ENCODE results near the gene EXD3.
"Not testable (repeated sequence)": the region's sequence is repeated elsewhere in the genome, so short reads cannot be mapped to it uniquely, and the experiment has no call there.

Gene EXD3, protein sequence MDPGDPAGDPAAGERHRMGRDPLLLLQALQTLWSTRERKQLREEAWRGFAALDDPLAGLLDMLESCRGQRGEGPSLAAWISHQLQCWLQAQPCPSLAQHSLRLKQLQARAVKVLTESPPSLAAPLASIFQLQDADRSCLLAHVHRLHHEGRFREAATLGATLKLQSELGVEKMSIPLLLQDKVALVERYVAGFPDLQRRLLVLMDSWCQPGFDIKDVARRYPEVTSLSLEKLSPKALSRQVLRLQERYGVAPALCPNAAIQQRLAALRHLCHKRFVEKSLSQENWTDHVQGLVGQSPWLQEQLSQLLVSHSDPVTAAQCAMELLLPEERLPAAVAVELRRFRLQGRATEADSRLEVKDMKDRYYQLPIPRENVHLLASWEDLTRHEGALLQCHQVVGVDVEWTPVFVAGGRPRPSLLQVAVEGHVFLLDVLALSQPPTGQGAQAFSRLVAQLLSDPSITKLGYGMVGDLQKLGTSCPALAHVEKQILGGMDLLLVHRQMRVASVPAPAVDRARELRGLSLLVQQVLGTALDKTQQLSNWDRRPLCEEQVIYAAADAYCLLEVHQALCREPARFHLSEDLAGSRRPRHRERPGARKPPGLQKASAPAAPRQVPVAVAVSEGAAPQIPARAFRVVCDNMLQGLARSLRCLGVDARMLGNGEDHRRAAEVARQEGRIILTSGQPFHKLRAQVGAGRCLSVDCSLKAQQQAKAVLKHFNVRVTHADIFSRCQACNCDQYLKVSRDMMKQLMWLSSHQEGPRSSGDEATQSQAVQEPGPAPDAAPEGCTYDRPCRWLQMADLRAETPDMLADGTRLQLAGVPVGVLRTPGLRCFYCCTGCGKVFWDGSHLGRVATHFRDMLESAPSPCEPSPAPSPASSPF

DNA sequence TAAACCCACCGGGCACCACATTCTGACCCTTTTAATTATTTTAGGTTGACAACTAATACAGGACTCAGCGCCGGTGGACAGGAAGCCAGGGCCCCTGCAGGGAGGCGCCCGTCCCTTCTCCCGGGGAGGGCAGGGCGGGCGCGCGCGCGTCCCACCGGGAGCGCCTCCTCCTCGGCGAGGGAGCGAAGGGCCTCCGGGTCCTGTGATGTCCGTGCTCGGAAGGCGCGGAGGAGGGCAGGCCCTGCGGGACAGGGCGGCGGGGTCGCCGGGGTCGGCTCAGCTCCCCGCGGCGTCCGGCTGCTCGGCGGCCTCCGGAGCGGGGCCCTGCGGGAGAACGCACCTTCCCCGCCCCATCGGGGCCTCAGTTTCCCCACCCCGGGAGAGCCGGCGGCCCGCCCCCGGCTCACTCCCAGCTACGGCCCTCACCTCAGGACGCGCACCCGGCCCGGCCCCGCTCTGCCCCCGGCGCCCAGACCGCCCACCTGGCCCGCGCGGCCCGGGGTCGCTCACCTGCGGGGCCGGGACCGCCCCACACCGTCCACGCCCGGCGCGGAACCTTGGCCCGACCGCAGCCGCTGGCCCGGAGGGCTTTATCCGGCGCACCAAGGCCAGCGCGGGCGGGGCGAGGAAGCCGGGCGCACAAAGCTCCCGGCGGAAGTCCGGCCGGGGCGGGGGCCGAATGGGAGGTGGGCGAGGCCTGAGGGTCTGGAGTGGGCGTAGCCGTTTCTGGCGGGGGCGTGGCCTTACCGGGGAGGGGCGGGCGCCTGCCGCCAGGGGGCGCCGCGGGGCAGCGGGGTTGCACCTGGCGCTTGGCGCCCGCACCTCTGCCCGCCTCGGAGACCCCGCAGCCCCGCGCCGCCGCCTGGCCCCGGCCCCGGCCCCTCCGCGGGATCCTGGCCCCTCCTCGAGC, at the start of gene EXD3, which contains the start of gene NOXA1:
Gene EXD3, minus strand, starts transcription at position 559 of the 910 bp plus-strand sequence. CDS start 27,805 bp downstream, outside the sequence.
Gene NOXA1, plus strand, starts transcription at position 790 of the 910 bp plus-strand sequence. CDS start 137 bp downstream, outside the sequence.
- TF ChIP-seq, protein P1, sequence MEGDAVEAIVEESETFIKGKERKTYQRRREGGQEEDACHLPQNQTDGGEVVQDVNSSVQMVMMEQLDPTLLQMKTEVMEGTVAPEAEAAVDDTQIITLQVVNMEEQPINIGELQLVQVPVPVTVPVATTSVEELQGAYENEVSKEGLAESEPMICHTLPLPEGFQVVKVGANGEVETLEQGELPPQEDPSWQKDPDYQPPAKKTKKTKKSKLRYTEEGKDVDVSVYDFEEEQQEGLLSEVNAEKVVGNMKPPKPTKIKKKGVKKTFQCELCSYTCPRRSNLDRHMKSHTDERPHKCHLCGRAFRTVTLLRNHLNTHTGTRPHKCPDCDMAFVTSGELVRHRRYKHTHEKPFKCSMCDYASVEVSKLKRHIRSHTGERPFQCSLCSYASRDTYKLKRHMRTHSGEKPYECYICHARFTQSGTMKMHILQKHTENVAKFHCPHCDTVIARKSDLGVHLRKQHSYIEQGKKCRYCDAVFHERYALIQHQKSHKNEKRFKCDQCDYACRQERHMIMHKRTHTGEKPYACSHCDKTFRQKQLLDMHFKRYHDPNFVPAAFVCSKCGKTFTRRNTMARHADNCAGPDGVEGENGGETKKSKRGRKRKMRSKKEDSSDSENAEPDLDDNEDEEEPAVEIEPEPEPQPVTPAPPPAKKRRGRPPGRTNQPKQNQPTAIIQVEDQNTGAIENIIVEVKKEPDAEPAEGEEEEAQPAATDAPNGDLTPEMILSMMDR (IDR thresholded peaks at IDR 0.05; ENCODE audit: insufficient read depth, missing control alignments) = peak; percentile 38
- DNase-seq (ENCODE audit: insufficient read length, low spot score) (peak; percentile 68), FAIRE-seq (no peak)

DNA sequence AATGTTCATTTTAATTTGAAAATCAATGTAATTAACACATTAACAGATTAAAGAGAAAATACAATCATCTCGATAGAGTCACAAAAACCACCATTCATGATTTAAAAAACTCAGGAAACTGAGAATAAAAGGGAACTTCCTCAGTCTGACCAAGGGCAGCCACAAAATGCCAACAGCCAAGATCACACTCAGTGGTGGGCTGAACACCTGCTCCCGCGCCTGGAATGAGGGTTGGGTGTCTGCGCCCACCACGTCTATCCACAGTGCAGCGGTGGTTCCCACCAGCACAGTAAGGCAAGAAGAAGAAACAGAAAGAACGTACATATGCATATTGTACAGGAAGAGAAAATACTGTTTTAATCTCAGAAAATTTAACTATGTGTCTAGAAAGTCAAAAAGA, 47.8 kb upstream of the EXD3 start:
- DNase-seq (ENCODE audit: insufficient read length, low spot score) = no peak
- TF ChIP-seq, protein P1 (IDR thresholded peaks at IDR 0.05; ENCODE audit: insufficient read depth, missing control alignments) = no peak
- no peak for FAIRE-seq

DNA sequence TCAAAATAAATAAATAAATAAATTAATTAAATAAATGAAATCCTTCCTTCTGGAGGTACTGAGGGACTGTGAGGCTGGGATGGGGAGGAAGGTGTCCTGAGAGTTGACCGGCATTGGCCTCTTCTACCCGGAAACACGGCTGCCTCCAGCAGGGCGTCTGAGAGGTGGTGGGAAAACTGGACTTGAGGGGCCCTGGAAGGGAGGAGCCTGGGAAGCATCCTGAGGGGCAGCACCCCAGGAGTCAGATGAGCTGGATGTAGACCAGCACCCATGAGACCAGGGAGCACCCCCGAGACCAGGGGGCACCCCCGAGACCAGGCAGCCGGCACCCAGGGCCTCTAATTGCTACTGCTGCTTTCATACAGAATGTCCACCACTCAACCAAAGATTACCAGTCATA, 44.9 kb upstream of the EXD3 start:
- no peak for DNase-seq (ENCODE audit: insufficient read length, low spot score)
- TF ChIP-seq, protein P1 (IDR thresholded peaks at IDR 0.05; ENCODE audit: insufficient read depth, missing control alignments) = no peak
- no peak for FAIRE-seq

DNA sequence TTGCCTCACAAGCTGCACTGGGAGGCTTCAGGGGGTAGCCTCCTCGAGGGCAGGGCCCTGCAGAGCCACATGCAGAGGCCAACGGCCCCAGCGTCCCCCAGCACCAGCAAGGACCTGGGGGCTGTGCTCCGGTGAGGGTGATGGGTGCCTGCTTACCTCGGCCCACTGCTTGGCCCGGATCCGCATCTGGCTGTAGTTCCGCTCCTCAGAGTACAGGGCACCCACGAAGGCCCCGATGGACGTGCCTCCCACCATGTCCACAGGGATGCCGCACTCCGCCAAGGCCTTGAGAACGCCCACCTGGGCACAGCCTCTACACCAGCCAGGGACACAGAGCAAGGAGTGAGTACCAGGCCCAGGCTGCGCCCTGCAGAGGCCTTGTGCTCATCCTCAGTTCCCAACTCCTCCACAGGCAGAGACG, 44.2 kb upstream of the EXD3 start:
- no peak for FAIRE-seq
- DNase-seq (ENCODE audit: insufficient read length, low spot score) = no peak
- TF ChIP-seq, protein P1 (IDR thresholded peaks at IDR 0.05; ENCODE audit: insufficient read depth, missing control alignments) = no peak

DNA sequence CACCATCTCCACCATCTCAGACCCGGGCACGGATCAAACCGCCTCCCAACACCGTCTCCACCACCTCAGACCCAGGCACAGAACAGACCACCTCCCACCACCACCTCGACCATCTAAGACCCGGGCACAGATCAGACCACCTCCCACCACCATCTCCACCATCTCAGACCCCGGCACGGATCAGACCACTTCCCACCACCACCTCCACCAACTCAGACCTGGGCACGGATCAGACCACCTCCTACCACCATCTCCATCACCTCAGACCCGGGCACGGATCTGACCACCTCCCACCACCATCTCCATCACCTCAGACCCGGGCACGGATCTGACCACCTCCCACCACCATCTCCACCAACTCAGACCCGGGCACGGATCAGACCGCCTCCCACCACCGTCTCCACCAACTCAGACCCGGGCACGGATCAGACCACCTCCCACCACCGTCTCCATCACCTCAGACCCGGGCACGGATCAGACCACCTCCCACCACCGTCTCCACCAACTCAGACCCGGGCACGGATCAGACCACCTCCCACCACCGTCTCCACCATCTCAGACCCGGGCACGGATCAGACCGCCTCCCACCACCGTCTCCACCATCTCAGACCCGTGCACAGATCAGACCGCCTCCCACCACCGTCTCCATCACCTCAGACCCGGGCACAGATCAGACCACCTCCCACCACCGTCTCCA, 43.6 kb upstream of the EXD3 start:
- not testable (repeated sequence) for FAIRE-seq; DNase-seq (ENCODE audit: insufficient read length, low spot score)

DNA sequence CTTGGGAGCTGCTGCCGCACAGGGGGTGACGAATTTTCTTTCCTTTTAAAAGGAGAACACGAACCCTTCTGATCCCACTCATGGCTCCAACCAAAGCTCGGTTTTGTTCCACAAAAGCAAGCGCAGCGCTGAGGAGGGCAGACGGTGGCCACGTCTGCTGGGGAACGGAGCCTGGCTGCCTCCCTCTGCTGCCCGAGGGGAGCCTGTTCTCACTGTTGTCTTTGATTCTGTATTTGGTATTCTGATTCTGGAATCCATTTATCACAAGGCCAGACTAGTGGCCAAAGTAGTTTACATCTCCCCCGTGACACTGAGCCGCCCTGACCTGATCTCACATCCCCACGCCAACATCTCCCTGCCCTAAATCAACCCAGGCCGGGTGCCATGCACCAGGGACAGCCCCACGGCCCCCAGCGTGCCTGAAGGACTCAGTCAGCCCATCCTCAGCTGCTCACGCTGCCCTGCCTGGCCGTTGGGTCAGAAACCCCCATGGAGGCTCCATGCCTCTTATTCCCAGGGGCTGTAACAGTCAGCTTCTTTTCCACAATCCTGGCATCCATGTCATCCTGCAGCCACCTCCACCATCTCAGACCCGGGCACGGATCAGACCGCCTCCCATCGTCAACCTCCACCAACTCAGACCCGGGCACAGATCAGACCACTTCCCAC, 42.9 kb upstream of the EXD3 start:
- TF ChIP-seq, protein P1 (IDR thresholded peaks at IDR 0.05; ENCODE audit: insufficient read depth, missing control alignments) = no peak
- DNase-seq (ENCODE audit: insufficient read length, low spot score) (no peak), FAIRE-seq (no peak)
